Inflammatory macrophage (primary cell): ENCODE measurements around the gene GPRIN3.

ENCODE experiments used
- DNase-seq, 2 donors: peaks; one replicate each; pipeline ENCODE4 v3.0.0-alpha.2; 2020 to 2022

GPRIN3 gene

GRCh38 chr4:89289312-89289711 is 18.3 kb downstream of the GPRIN3 start:
- DNase-seq: no peak

- DNase-seq: no peak
Observed at GRCh38 chr4:89288430-89288829, 19.2 kb downstream of the GPRIN3 start.

- DNase-seq: no peak
Observed at GRCh38 chr4:89287945-89288344, 19.7 kb downstream of the GPRIN3 start.

- peak in 1 of 2 donors; percentile 31 for DNase-seq
Observed at GRCh38 chr4:89285745-89286144, 21.9 kb downstream of the GPRIN3 start.

- DNase-seq: peak; percentile 87 to 89
Observed at GRCh38 chr4:89284828-89285227, 22.8 kb downstream of the GPRIN3 start.

GRCh38 chr4:89284020-89284424 is 23.6 kb downstream of the GPRIN3 start:
- DNase-seq: no peak

- DNase-seq: peak; percentile 66 to 69
Observed at GRCh38 chr4:89283226-89284009, 24.2 kb downstream of the GPRIN3 start.

- no peak for DNase-seq
Observed at GRCh38 chr4:89279385-89279784, 28.2 kb downstream of the GPRIN3 start.

- no peak for DNase-seq
Observed at GRCh38 chr4:89277412-89277811, 30.2 kb downstream of the GPRIN3 start.

- no peak for DNase-seq
Observed at GRCh38 chr4:89276296-89276695, 31.3 kb downstream of the GPRIN3 start.

- no peak for DNase-seq
Observed at GRCh38 chr4:89275587-89275986, 32.0 kb downstream of the GPRIN3 start.

- DNase-seq: no peak
Observed at GRCh38 chr4:89273741-89274141, 33.9 kb downstream of the GPRIN3 start.

GRCh38 chr4:89270792-89271191 is 36.8 kb downstream of the GPRIN3 start:
- DNase-seq: no peak

- DNase-seq: peak; percentile 32 to 56
Observed at GRCh38 chr4:89269121-89269666, 38.4 kb downstream of the GPRIN3 start.

- DNase-seq: peak; percentile 37 to 65
Observed at GRCh38 chr4:89268679-89269078, 38.9 kb downstream of the GPRIN3 start.

GRCh38 chr4:89267846-89268245 is 39.8 kb downstream of the GPRIN3 start:
- DNase-seq: no peak

GRCh38 chr4:89267392-89267791 is 40.2 kb downstream of the GPRIN3 start:
- no peak for DNase-seq

- no peak for DNase-seq
Observed at GRCh38 chr4:89266128-89266527, 41.5 kb downstream of the GPRIN3 start.

- no peak for DNase-seq
Observed at GRCh38 chr4:89263265-89263664, 44.3 kb downstream of the GPRIN3 start.

GRCh38 chr4:89259301-89260028 is 48.1 kb downstream of the GPRIN3 start:
- DNase-seq: no peak

- DNase-seq: no peak
Observed at GRCh38 chr4:89258506-89258905, 49.1 kb downstream of the GPRIN3 start.

GRCh38 chr4:89257376-89257775 is 50.2 kb downstream of the GPRIN3 start:
- DNase-seq: no peak

- no peak for DNase-seq
Observed at GRCh38 chr4:89256203-89256800, 51.3 kb downstream of the GPRIN3 start.
